ENCODE measurements around the gene HOATZ.

HOATZ gene

DNA sequence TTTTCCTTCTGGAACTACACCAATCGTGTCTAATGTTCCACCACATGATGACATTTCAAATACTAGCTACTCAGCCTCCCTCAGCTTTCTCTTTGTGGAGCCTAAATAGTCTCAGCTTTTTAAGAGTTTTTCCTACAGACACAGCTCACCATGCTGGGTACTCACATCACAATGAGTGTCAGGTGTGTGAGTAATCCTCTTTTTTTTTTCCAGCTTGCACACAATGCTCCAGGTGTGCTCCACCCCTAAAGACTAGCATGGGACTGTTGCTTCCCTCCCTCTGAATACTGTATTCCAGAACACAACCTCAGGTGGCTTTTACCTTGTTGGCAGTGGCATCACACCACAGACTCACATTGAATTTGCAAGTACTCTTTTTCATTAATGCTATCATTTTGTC is 14.1 kb upstream of the HOATZ start:
- H3K36me3 ChIP-seq (replicated peaks), result no peaks in the 10 kb centered on the region
- H3K4me3 ChIP-seq, result no peak overlapping the region
- in situ Hi-C loops (cut with MboI; ENCODE audit: low sequenced_read_pairs), result no loop called here
- peaks cover 14% of the 10 kb centered on the region; the same call in 1 of the 2 replicates for H3K27me3 ChIP-seq (ENCODE audit: low read depth)
- no peak for DNase-seq (ENCODE audit: low spot score in 2 of 2)
- no peaks in the 10 kb centered on the region for H3K4me1 ChIP-seq
- no peaks in the 10 kb centered on the region for H3K9me3 ChIP-seq

- in situ Hi-C loops (cut with MboI; ENCODE audit: low sequenced_read_pairs), result no loop called here
- Histone ChIP-seq H3K4me1 (no peaks in the 10 kb centered on the region), H3K27me3 (ENCODE audit: low read depth) (peaks cover 14% of the 10 kb centered on the region), H3K4me3 (no peak overlapping the region), H3K36me3 (replicated peaks) (no peaks in the 10 kb centered on the region), H3K9me3 (no peaks in the 10 kb centered on the region)
- DNase-seq (ENCODE audit: low spot score in 2 of 2), result no peak
These were observed 12.0 kb upstream of the HOATZ start for GRCh38 chr11:111502611-111503010.

GRCh38 chr11:111510311-111510710 is 4.3 kb upstream of the HOATZ start:
- no peak overlapping the region for H3K4me3 ChIP-seq
- H3K9me3 ChIP-seq, result no peaks in the 10 kb centered on the region
- no peak for DNase-seq (ENCODE audit: low spot score in 2 of 2)
- H3K36me3 ChIP-seq (replicated peaks), result no peaks in the 10 kb centered on the region
- in situ Hi-C loops (cut with MboI; ENCODE audit: low sequenced_read_pairs), result no loop called here
- H3K4me1 ChIP-seq, result peaks cover 11% of the 10 kb centered on the region
- H3K27me3 ChIP-seq (ENCODE audit: low read depth), result peaks cover 7% of the 10 kb centered on the region; the same call in 1 of the 2 replicates

- Histone ChIP-seq H3K27me3 (ENCODE audit: low read depth) (peaks cover 3% of the 10 kb centered on the region; the same call in 1 of the 2 replicates), H3K9me3 (no peaks in the 10 kb centered on the region), H3K4me1 (peaks cover 11% of the 10 kb centered on the region), H3K4me3 (no peak within 1 kb of the TSS), H3K36me3 (replicated peaks) (no peaks in the 10 kb centered on the region)
- no peak for DNase-seq (ENCODE audit: low spot score in 2 of 2)
- in situ Hi-C loops (cut with MboI; ENCODE audit: low sequenced_read_pairs), result no loop called here
These were observed 2.0 kb upstream of the HOATZ start, which contains the start of gene BTG4 for GRCh38 chr11:111512296-111513239. Gene BTG4 (minus strand): TSS chr11:111512386. CDS start chr11:111498776, 13,610 bp downstream.

DNA sequence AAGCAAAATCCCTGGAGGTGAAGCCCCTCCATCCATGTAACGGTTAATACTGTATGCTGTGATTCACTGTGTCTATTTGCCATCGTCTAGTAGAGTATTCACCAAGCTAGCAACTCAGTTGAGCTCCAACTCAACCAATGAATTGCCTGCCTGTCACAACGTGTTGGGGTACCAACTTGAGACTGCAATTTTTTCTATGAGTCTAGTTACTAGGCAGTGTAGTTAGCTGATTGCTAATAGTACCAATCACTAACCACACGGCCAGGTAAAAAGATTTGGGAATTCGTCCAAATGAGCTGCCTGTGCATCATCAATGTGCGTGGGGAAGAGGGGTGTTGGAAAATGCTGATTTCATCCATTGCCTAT is 1.4 kb upstream of the HOATZ start:
- no peaks in the 10 kb centered on the region for H3K9me3 ChIP-seq
- no peaks in the 10 kb centered on the region for H3K36me3 ChIP-seq (replicated peaks)
- DNase-seq (ENCODE audit: low spot score in 2 of 2), result no peak
- H3K27me3 ChIP-seq (ENCODE audit: low read depth), result peaks cover 3% of the 10 kb centered on the region; the same call in 1 of the 2 replicates
- peaks cover 11% of the 10 kb centered on the region for H3K4me1 ChIP-seq
- in situ Hi-C loops (cut with MboI; ENCODE audit: low sequenced_read_pairs), result no loop called here
- H3K4me3 ChIP-seq, result no peak overlapping the region

DNA sequence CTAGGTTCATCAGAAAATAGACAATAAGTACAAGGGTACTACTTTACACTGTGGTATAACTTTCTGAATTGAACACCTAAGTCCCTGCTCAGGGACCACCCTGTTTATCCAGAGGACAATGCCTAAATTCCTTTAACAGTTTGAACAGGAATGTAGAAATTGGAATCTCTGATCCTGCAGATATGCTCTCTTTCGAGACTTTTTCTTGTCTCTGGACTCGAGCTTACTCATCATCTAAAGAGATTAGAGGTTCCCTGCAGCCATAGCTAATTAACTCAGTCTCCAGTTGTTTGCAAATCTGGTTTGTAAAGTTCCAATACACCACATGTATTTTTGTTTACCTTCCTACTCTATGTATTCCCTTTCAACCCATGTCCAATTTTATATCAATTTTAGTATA is 1.0 kb downstream of the HOATZ start:
- in situ Hi-C loops (cut with MboI; ENCODE audit: low sequenced_read_pairs), result no loop called here
- Histone ChIP-seq H3K4me3 (no peak overlapping the region), H3K9me3 (no peaks in the 10 kb centered on the region), H3K4me1 (peaks cover 11% of the 10 kb centered on the region), H3K36me3 (replicated peaks) (no peaks in the 10 kb centered on the region), H3K27me3 (ENCODE audit: low read depth) (peaks cover 3% of the 10 kb centered on the region; the same call in 1 of the 2 replicates)
- DNase-seq (ENCODE audit: low spot score in 2 of 2), result no peak

DNA sequence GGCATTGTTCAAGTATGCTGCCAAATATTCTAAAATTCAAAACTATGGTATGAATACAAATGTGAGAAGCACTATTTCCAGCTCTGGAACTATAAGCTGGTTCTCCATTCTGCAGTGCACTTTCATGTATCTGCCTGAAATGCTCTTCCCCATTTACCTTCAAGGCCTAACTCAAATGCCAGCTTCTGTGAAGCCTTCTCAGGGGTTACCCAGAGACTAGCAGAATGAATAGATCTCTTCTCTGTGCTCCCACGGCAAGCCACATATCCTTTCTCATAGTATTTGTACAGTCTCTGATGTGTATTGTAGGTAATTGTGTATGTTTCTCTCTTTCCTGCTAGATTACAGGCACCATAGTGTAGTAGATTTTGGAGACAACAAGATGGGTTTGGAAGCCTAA is 4.1 kb downstream of the HOATZ start:
- no peak for DNase-seq (ENCODE audit: low spot score in 2 of 2)
- no peaks in the 10 kb centered on the region for H3K36me3 ChIP-seq (replicated peaks)
- no peak overlapping the region for H3K4me3 ChIP-seq
- no peaks in the 10 kb centered on the region for H3K9me3 ChIP-seq
- in situ Hi-C loops (cut with MboI; ENCODE audit: low sequenced_read_pairs), result no loop called here
- peaks cover 16% of the 10 kb centered on the region for H3K27me3 ChIP-seq (ENCODE audit: low read depth)
- no peaks in the 10 kb centered on the region for H3K4me1 ChIP-seq

GRCh38 chr11:111520560-111520959 is 6.0 kb downstream of the HOATZ start:
- Histone ChIP-seq H3K4me1 (no peaks in the 10 kb centered on the region), H3K4me3 (no peak overlapping the region), H3K27me3 (ENCODE audit: low read depth) (peaks cover 21% of the 10 kb centered on the region), H3K9me3 (no peaks in the 10 kb centered on the region), H3K36me3 (replicated peaks) (no peaks in the 10 kb centered on the region)
- in situ Hi-C loops (cut with MboI; ENCODE audit: low sequenced_read_pairs), result no loop called here
- DNase-seq (ENCODE audit: low spot score in 2 of 2), result no peak

GRCh38 chr11:111521135-111521534 is 6.6 kb downstream of the HOATZ start:
- in situ Hi-C loops (cut with MboI; ENCODE audit: low sequenced_read_pairs), result no loop called here
- Histone ChIP-seq H3K4me1 (no peaks in the 10 kb centered on the region), H3K36me3 (replicated peaks) (no peaks in the 10 kb centered on the region), H3K4me3 (no peak overlapping the region), H3K27me3 (ENCODE audit: low read depth) (peaks cover 21% of the 10 kb centered on the region), H3K9me3 (no peaks in the 10 kb centered on the region)
- DNase-seq (ENCODE audit: low spot score in 2 of 2), result no peak

DNA sequence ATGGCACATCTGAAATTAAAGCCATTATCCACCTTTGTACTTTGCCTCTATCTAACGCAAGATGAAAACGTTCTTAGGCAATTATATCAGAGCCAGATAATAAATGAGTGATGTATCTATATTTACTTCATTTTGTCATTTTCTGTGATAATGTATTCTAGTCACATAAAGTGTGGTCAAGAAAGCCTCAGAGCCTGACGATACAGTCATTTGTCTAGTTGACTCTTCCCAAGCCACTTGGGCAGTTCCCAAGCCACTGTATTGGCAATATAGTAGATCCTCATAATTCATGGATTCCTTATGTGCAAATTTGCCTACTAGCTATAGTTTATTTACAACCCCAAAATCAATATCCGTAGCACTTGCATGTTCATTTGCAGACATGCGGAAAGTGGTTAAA is 7.8 kb downstream of the HOATZ start:
- in situ Hi-C loops (cut with MboI; ENCODE audit: low sequenced_read_pairs), result no loop called here
- no peak for DNase-seq (ENCODE audit: low spot score in 2 of 2)
- Histone ChIP-seq H3K36me3 (replicated peaks) (no peaks in the 10 kb centered on the region), H3K27me3 (ENCODE audit: low read depth) (peaks cover 21% of the 10 kb centered on the region), H3K9me3 (no peaks in the 10 kb centered on the region), H3K4me3 (no peak overlapping the region), H3K4me1 (no peaks in the 10 kb centered on the region)

GRCh38 chr11:111523343-111523742 is 8.8 kb downstream of the HOATZ start:
- Histone ChIP-seq H3K4me3 (no peak overlapping the region), H3K36me3 (replicated peaks) (no peaks in the 10 kb centered on the region), H3K4me1 (no peaks in the 10 kb centered on the region), H3K27me3 (ENCODE audit: low read depth) (peaks cover 21% of the 10 kb centered on the region), H3K9me3 (no peaks in the 10 kb centered on the region)
- in situ Hi-C loops (cut with MboI; ENCODE audit: low sequenced_read_pairs), result no loop called here
- no peak for DNase-seq (ENCODE audit: low spot score in 2 of 2)

- Histone ChIP-seq H3K27me3 (ENCODE audit: low read depth) (peaks cover 21% of the 10 kb centered on the region), H3K9me3 (no peaks in the 10 kb centered on the region), H3K36me3 (replicated peaks) (no peaks in the 10 kb centered on the region), H3K4me3 (no peak overlapping the region), H3K4me1 (no peaks in the 10 kb centered on the region)
- in situ Hi-C loops (cut with MboI; ENCODE audit: low sequenced_read_pairs), result no loop called here
- DNase-seq (ENCODE audit: low spot score in 2 of 2), result no peak
These were observed 9.5 kb downstream of the HOATZ start for GRCh38 chr11:111524056-111524455.

GRCh38 chr11:111525456-111525855 is 10.9 kb downstream of the HOATZ start:
- no peaks in the 10 kb centered on the region for H3K4me1 ChIP-seq
- H3K9me3 ChIP-seq, result no peaks in the 10 kb centered on the region
- H3K36me3 ChIP-seq (replicated peaks), result no peaks in the 10 kb centered on the region
- DNase-seq (ENCODE audit: low spot score in 2 of 2), result no peak
- peaks cover 21% of the 10 kb centered on the region for H3K27me3 ChIP-seq (ENCODE audit: low read depth)
- H3K4me3 ChIP-seq, result no peak overlapping the region
- in situ Hi-C loops (cut with MboI; ENCODE audit: low sequenced_read_pairs), result no loop called here

DNA sequence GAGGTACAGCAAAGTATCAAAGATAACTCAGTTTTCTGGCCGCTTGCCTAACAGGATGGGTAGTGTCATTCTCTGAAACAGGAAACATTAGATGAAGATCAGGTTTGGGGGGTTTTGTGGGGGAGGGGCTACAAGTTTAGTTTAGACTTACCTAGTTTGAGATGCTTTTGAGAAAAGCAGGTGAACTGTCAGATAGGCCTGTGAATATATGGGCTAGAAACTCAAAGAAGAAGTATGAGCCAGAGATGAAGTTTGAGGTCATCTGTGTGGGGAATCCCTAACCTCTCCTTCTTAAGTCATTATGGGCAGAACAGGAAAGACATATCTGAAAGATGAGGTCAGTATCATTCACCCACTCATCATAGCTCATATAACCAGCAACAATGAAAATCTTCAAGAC is 11.9 kb downstream of the HOATZ start:
- Histone ChIP-seq H3K9me3 (no peaks in the 10 kb centered on the region), H3K4me3 (no peak overlapping the region), H3K27me3 (ENCODE audit: low read depth) (peaks cover 13% of the 10 kb centered on the region), H3K36me3 (replicated peaks) (no peaks in the 10 kb centered on the region), H3K4me1 (peaks cover 2% of the 10 kb centered on the region; the same call in 1 of the 2 replicates)
- in situ Hi-C loops (cut with MboI; ENCODE audit: low sequenced_read_pairs), result no loop called here
- DNase-seq (ENCODE audit: low spot score in 2 of 2), result no peak
